ENCODE data around the gene LGR5. TPM values are rescaled to one million over a fixed set of nuclear protein-coding genes. Genes with fewer than 3 reads are reported as not detected.

LGR5 gene
- total RNA-seq, 2 experiments from 2014 or later: not detected

DNA sequence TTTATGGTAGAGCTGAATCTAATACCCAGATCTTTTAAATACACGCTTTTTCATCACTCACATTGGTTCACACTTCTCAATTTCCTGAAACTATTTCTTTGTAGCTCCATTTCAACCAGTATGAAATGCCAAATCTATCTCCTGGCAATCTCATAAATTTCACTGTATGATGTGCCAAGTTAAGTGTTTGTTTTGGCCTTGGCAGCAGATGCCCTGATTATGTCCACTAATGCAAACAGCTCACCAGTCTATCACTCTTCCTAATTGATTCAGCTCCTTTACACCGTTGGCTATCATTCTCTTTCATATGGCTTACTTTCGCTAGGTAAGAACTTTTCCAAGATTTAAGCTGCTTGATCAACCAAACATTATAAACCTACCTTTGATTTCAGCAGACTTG is 165.4 kb downstream of the LGR5 start:
- ATAC-seq (no peak), DNase-seq (no peak)
- Mint-ChIP-seq H3K27ac (peak overlapping the region; percentile 35), H3K27me3 (no peaks in the 10 kb centered on the region), H3K9me3 (no peaks in the 10 kb centered on the region), H3K36me3 (ENCODE audit: low read depth) (peaks cover 38% of the 10 kb centered on the region), H3K4me3 (no peak overlapping the region), H3K4me1 (ENCODE audit: low read depth) (peaks cover under 1% of the 10 kb centered on the region)
- CTCF ChIA-PET: interaction anchor here (1.1 to 1.6 kb wide), 3 partner anchors 15 to 189 kb away, joined by 3 to 10 read pairs (median 5); no protein-coding TSS in a partner anchor
- TF ChIP-seq, protein P1, sequence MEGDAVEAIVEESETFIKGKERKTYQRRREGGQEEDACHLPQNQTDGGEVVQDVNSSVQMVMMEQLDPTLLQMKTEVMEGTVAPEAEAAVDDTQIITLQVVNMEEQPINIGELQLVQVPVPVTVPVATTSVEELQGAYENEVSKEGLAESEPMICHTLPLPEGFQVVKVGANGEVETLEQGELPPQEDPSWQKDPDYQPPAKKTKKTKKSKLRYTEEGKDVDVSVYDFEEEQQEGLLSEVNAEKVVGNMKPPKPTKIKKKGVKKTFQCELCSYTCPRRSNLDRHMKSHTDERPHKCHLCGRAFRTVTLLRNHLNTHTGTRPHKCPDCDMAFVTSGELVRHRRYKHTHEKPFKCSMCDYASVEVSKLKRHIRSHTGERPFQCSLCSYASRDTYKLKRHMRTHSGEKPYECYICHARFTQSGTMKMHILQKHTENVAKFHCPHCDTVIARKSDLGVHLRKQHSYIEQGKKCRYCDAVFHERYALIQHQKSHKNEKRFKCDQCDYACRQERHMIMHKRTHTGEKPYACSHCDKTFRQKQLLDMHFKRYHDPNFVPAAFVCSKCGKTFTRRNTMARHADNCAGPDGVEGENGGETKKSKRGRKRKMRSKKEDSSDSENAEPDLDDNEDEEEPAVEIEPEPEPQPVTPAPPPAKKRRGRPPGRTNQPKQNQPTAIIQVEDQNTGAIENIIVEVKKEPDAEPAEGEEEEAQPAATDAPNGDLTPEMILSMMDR (IDR thresholded peaks at IDR 0.05): no peak
- POLR2A ChIA-PET: interaction anchor here (1.8 kb wide), 1 partner anchor 58 kb away, joined by 4 read pairs; no protein-coding TSS in a partner anchor
- intact Hi-C loops (cut with micrococcal nuclease): no loop called here

DNA sequence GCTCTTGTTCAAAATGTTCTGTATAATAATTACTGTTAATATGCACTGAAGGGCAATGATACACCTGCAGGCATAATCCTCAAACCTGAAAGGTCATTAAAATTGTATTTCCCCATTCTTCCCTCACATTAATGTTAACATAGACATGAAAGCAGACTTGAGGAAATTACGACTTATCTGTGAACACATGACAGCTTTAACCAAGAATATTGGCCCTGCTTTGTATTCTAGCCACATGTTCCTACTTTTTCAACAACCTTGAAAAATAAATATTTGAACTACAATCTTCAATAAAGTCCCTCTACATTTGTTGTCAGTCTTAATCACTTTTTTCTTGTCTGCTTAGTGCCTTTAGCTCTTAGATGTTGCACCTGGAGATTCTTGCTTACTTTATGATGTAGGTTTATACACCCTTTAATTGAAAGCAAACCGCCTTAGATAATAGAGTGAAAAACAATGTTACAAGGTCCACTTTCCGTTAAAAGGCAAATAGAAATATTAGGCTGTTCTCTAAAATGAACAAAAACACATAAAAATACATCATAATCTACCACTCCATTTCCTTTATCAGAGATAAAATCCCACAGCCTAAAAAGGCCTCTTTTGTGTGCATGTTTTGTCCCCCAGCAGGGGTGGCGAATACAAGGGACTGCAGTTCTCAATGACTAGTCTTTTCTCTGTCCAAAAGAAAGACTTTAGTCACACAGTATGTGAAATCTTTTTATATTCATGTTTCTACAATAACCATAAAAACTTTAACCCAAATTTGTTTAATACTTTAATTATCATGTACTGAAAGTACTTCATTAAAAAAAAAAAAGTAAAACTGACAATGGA is 168.1 kb downstream of the LGR5 start:
- TF ChIP-seq, protein P1 (IDR thresholded peaks at IDR 0.05): no peak
- peak overlapping the region; percentile 7 for H3K27ac Mint-ChIP-seq
- CTCF ChIA-PET: interaction anchor here (1.5 kb wide), 1 partner anchor 140 kb away, joined by 5 read pairs; no protein-coding TSS in a partner anchor

DNA sequence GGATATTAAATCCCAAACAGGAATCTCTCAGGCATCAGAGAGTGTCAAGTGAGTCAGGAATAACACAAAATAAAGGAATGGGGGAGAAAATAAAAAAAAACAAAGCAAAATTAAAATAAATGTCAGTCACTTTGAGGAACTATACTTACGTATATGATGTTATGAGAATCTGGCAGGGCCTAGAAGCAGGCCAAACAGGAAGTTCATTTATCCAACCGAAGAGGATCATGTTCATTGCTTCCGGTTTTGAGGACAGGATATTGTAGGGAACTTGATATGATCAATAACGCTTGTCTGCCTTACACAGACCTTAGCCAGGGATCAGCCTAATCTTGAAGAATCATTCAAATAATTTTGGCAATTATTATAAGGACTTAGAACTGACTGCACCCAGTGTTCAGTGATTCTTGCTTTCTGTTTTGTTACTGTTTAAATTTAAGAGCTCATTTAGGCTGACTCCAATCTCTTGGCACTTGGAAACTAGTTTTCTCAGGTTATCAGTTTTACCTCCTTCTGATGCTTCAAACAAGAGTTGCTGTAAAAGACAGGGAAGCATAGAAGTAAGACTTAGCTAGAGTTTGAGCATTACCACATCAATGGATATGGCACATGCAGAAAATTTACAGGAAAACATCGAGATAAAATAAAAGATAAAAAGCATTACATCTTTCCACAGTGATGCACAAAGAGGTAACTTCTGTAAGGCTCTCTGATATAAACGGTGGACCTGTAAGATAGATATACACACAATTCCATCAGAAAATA is 170.6 kb downstream of the LGR5 start:
- peaks cover 13% of the 10 kb centered on the region for H3K4me1 Mint-ChIP-seq (ENCODE audit: low read depth)
- ChIA-PET CTCF (interaction anchor here (0.7 to 1.0 kb wide), 2 partner anchors 27 to 137 kb away, joined by 3 read pairs; no protein-coding TSS in a partner anchor), POLR2A (no interaction called here)
- peaks cover 69% of the 10 kb centered on the region for H3K36me3 Mint-ChIP-seq (ENCODE audit: low read depth)
- no peak for ATAC-seq
- TF ChIP-seq, protein P1 (IDR thresholded peaks at IDR 0.05): no peak
- no peaks in the 10 kb centered on the region for H3K27me3 Mint-ChIP-seq
- H3K27ac Mint-ChIP-seq: peak overlapping the region; percentile 74
- no peak overlapping the region for H3K4me3 Mint-ChIP-seq
- DNase-seq: no peak
- intact Hi-C loops (cut with micrococcal nuclease): no loop called here
- no peaks in the 10 kb centered on the region for H3K9me3 Mint-ChIP-seq

More for the DNA sequence above, 168.1 kb downstream of the LGR5 start:
- no peaks in the 10 kb centered on the region for H3K9me3 Mint-ChIP-seq
- H3K4me1 Mint-ChIP-seq (ENCODE audit: low read depth): peaks cover 13% of the 10 kb centered on the region
- peaks cover 58% of the 10 kb centered on the region for H3K36me3 Mint-ChIP-seq (ENCODE audit: low read depth)
- POLR2A ChIA-PET: no interaction called here
- H3K27me3 Mint-ChIP-seq: no peaks in the 10 kb centered on the region
- DNase-seq (no peak), ATAC-seq (no peak)
- no peak overlapping the region for H3K4me3 Mint-ChIP-seq
- intact Hi-C loops (cut with micrococcal nuclease): no loop called here

DNA sequence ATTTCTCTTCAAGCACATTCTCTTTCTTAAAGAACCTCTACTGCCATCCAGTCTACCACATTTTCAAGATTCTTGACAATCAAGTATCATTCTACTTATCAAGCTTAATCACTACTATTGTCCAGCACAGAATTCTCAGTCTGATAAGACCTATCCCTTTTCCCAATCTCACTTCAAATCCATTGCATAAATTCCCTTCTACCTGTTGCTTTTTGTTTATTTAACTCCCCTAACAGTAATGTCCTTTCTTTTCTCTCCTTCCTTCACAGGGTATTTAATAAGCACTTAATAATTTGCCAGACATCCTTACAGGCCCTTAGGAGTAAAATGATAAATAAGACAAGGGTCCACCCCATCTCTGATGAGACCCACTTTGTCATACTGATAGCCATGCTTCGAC is 182.3 kb downstream of the LGR5 start:
- Mint-ChIP-seq H3K36me3 (ENCODE audit: low read depth) (peaks cover 56% of the 10 kb centered on the region), H3K27me3 (no peaks in the 10 kb centered on the region)
- CTCF ChIA-PET: interaction anchor here (0.7 to 3.8 kb wide), 2 partner anchors 15 to 24 kb away, joined by 3 to 22 read pairs; no protein-coding TSS in a partner anchor

More for the DNA sequence above, 182.3 kb downstream of the LGR5 start:
- TF ChIP-seq, protein P1 (IDR thresholded peaks at IDR 0.05): no peak
- Mint-ChIP-seq H3K9me3 (no peaks in the 10 kb centered on the region), H3K4me1 (ENCODE audit: low read depth) (peaks cover 15% of the 10 kb centered on the region), H3K27ac (no peak overlapping the region), H3K4me3 (no peak overlapping the region)
- ATAC-seq: no peak
- POLR2A ChIA-PET: interaction anchor here (0.7 kb wide), 1 partner anchor 64 kb away, joined by 7 read pairs; no protein-coding TSS in a partner anchor
- DNase-seq: no peak
- intact Hi-C loops (cut with micrococcal nuclease): no loop called here

All from activated CD8-positive, alpha-beta T cell treated with anti-CD3 and anti-CD28 coated beads for 36 hours (primary cell).